Loucy (cell line): ENCODE measurements around the gene HADHB.

ENCODE experiments used
- EZH2phosphoT487 ChIP-seq: fragments of 200-600 bp; IDR thresholded peaks from 2 replicates; pipeline ENCODE4 v1.6.1; 2018; ENCODE audit warnings: antibody characterized with exemption, mild to moderate bottlenecking, moderate library complexity, borderline replicate concordance
- TF ChIP-seq, protein P1 (sequence below): fragments of 200-600 bp; sonication (generic); conservative IDR thresholded peaks from 2 replicates; pipeline ENCODE4 v1.5.1; 2014; ENCODE audit warnings: mild to moderate bottlenecking, antibody characterized with exemption, low read length

DNA sequence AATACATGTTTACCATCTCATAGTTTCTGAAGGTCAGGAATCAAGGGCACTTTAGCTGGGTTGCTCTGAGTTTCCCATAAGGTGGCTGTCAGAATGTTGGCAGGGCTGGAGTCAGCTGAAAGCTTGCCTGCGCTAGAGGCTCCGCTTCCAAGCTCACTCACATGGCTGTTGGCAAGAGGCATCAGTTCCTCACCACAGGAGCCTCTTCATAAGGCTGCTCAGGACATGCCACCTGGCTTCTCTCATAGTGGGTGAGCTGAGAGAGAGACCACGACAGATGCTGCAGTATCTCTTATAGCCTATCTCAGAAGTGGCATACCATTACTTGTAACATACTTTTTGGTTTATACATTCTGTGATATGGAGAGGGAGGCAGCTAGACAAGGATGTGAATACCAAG lies 7.2 kb downstream of the HADHB start:
- TF ChIP-seq, protein P1, sequence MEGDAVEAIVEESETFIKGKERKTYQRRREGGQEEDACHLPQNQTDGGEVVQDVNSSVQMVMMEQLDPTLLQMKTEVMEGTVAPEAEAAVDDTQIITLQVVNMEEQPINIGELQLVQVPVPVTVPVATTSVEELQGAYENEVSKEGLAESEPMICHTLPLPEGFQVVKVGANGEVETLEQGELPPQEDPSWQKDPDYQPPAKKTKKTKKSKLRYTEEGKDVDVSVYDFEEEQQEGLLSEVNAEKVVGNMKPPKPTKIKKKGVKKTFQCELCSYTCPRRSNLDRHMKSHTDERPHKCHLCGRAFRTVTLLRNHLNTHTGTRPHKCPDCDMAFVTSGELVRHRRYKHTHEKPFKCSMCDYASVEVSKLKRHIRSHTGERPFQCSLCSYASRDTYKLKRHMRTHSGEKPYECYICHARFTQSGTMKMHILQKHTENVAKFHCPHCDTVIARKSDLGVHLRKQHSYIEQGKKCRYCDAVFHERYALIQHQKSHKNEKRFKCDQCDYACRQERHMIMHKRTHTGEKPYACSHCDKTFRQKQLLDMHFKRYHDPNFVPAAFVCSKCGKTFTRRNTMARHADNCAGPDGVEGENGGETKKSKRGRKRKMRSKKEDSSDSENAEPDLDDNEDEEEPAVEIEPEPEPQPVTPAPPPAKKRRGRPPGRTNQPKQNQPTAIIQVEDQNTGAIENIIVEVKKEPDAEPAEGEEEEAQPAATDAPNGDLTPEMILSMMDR: no peak
- TF ChIP-seq EZH2phosphoT487: no peak
